GM12875 (cell line): ENCODE results near the gene KIRREL2.

ENCODE experiments used
- H3K4me3 ChIP-seq: one replicate; pipeline ENCODE4 v1.5.1; 2011; ENCODE audit warnings: low read depth, low read length, control low read depth
- TF ChIP-seq, protein P1 (sequence below): IDR thresholded peaks from 2 replicates; pipeline ENCODE4 v1.5.1; 2011; ENCODE audit warnings: low read depth, mild to moderate bottlenecking, control low read depth, inconsistent platforms, low read length, moderate library complexity, borderline replicate concordance; ENCODE audit not compliant: insufficient read depth

The KIRREL2 gene

GRCh38 chr19:35845215-35846037 is 11.3 kb upstream of the KIRREL2 start:
- TF ChIP-seq, protein P1, sequence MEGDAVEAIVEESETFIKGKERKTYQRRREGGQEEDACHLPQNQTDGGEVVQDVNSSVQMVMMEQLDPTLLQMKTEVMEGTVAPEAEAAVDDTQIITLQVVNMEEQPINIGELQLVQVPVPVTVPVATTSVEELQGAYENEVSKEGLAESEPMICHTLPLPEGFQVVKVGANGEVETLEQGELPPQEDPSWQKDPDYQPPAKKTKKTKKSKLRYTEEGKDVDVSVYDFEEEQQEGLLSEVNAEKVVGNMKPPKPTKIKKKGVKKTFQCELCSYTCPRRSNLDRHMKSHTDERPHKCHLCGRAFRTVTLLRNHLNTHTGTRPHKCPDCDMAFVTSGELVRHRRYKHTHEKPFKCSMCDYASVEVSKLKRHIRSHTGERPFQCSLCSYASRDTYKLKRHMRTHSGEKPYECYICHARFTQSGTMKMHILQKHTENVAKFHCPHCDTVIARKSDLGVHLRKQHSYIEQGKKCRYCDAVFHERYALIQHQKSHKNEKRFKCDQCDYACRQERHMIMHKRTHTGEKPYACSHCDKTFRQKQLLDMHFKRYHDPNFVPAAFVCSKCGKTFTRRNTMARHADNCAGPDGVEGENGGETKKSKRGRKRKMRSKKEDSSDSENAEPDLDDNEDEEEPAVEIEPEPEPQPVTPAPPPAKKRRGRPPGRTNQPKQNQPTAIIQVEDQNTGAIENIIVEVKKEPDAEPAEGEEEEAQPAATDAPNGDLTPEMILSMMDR = no peak
- H3K4me3 ChIP-seq = no peak overlapping the region

DNA sequence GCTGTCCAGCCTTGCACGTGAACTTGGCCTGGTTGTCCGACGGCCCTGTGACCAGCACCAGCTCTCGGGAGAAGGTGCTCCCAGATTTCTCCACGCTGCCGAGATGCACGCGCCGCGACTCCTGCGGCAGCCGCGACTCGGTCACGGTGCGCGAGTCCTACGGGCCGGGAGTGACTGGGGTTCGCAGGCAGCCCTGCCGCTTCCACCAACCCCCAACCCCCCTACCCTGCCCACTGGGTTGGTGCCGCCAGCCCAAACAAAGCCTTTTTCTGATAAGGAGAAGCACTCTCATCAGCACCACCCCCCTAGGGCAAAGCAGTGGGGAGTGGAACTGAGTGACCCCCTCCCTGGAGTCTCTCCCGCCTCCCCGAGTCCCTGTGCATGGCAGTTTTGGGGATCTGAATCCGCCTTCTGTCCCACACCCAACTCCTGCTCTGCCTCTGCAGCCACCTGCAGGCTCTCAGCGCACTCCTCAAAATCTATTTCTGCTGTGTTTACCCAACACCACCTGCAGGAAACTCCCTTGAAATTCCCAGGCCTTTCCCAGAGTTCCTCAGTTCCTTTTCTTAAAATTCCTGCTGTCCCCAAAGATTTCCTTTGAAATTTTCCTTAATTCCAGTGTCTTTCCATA is 10.6 kb upstream of the KIRREL2 start:
- TF ChIP-seq, protein P1 = no peak

DNA sequence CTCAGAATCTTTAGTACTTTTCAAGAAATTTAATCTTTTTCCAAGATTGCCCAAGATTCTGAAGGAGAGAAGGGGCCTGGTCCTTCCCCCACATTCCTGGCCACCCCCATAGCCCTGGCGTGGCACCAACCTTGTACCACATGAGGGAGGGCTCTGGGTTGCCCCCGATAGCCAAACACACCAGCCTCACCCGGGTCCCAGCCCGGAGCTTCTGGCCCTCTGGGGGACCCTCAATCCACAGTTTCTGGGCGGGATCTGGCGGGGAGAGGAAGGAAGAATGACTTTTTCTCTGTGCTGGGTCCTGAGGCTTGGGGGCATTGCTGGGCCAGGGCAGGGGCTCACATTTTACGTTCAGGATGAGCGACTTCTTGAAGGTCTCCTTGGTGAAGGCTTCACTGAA is 8.8 kb upstream of the KIRREL2 start:
- TF ChIP-seq, protein P1 = no peak
- H3K4me3 ChIP-seq = no peak overlapping the region

More for the DNA sequence above, 10.6 kb upstream of the KIRREL2 start:
- no peak overlapping the region for H3K4me3 ChIP-seq

DNA sequence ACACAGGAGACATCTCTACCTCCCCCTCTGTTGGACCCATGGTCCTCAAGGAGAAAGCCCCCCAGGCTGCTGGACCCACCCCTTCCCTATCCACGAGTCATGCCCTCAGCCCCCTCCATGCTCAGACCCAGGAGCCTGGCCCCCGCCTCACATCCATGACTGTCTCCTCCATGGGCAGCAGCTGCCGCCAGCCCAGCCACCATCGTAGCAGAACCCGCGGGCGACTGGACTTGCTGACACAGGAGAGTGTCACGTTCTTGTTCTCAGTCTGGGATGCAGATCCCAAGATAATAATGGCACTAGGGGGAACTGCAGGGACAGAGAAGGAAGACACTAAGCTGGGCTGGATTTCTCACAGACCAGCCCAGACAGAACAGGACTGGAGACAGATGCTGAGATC is 8.2 kb upstream of the KIRREL2 start:
- no peak overlapping the region for H3K4me3 ChIP-seq
- TF ChIP-seq, protein P1 = no peak

DNA sequence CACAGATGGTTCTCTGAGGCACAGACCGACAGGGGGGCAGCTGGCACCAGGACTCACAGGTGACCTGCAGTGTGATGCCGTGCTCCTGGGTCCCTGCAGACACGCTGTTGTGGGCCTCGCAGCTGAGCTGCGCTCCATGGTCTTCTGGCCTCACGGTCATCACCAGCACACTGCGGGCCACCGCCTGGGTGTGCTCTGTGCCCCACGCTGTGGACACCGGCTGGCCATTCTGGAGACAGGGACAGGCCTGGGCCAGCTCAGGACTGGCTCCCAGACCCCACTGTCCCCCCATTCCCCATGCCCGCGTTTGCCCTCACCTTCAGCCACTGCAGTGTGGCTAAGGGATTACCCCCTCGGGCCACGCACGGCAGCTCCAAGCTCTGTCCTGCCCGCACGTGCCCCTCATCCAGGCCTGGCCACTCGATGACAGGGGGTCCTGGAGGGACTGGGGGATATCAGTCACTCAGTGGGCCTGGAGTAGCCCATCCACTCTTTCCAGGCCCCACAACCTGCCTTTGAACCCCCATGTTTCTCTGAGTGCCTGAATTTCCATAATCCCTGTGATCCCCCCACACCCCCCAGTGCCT is 7.7 kb upstream of the KIRREL2 start:
- H3K4me3 ChIP-seq = no peak overlapping the region
- TF ChIP-seq, protein P1 = no peak

GRCh38 chr19:35851213-35852028 is 5.3 kb upstream of the KIRREL2 start:
- TF ChIP-seq, protein P1 = no peak
- no peak overlapping the region for H3K4me3 ChIP-seq
